ENCODE data around the gene UAP1L1.

Gene UAP1L1

GRCh38 chr9:137065336-137065967 is 11.9 kb upstream of the UAP1L1 start:
- H3K9me3 ChIP-seq (ENCODE audit: control insufficient read depth, insufficient read depth, low read depth, low read length), result no peaks in the 10 kb centered on the region
- peaks cover 0 to 17% of the 10 kb centered on the region in 2 experiments; a peak in 1 of 3 replicates for H3K36me3 ChIP-seq (ENCODE audit: control insufficient read depth in 2 of 2, insufficient read depth in 1 of 2, low read length in 2 of 2)
- H3K27ac ChIP-seq (ENCODE audit: extremely low read depth, low read depth, low read length), result no peak overlapping the region
- CTCF ChIA-PET, result interaction anchor here (0.6 to 11.3 kb wide), 11 partner anchors 9 to 277 kb away, joined by 3 to 237 read pairs (median 11); partner anchors contain the start of genes ABCA2, ENTPD2, MAN1B1 and NPDC1
- POLR2A ChIA-PET, result interaction anchor here (9.1 kb wide), 1 partner anchor 18 kb away, joined by 137 read pairs; the partner anchor contains the start of gene MAN1B1
- peaks cover 6% of the 10 kb centered on the region; the same call in 1 of the 2 replicates for H3K4me1 ChIP-seq (ENCODE audit: control insufficient read depth, insufficient read depth, low read length)
- TF ChIP-seq ZBTB7A (tag by site-specific recombination; IDR thresholded peaks at IDR 0.05; ENCODE audit: low read depth) (peak; percentile 20; the same call in 1 of the 2 replicates), ZNF140 (tag by site-specific recombination; IDR thresholded peaks at IDR 0.05) (no peak), ZBTB44 (tag by site-specific recombination; IDR thresholded peaks at IDR 0.05) (0 out of 2 replicates have a peak, but pooled peaks have one; percentile 37), HOXC10 (CRISPR knock-in tag; IDR thresholded peaks at IDR 0.05) (no peak), ZNF600 (tag by site-specific recombination; IDR thresholded peaks at IDR 0.05) (peak; percentile 55), ZFHX2 (tag by site-specific recombination; conservative IDR thresholded peaks at IDR 0.05) (peak; percentile 56)
- H3K4me3 ChIP-seq (ENCODE audit: low read depth, low read length), result no peak overlapping the region

- Histone ChIP-seq H3K27ac (ENCODE audit: extremely low read depth, low read depth, low read length) (no peak overlapping the region), H3K9me3 (ENCODE audit: control insufficient read depth, insufficient read depth, low read depth, low read length) (no peaks in the 10 kb centered on the region), H3K4me1 (ENCODE audit: control insufficient read depth, insufficient read depth, low read length) (peaks cover 10% of the 10 kb centered on the region; the same call in 1 of the 2 replicates), H3K36me3 (ENCODE audit: control insufficient read depth in 2 of 2, insufficient read depth in 1 of 2, low read length in 2 of 2) (peaks cover 0 to 17% of the 10 kb centered on the region in 2 experiments; a peak in 1 of 3 replicates), H3K4me3 (ENCODE audit: low read depth, low read length) (no peak overlapping the region)
- ChIA-PET CTCF (interaction anchor here (0.6 to 11.3 kb wide), 18 partner anchors 10 to 316 kb away, joined by 3 to 237 read pairs (median 6); partner anchors contain the start of genes ABCA2, CYSRT1, ENTPD2 and MAN1B1), POLR2A (interaction anchor here (9.1 kb wide), 1 partner anchor 17 kb away, joined by 137 read pairs; the partner anchor contains the start of gene MAN1B1)
- TF ChIP-seq KLF1 (tag by site-specific recombination; IDR thresholded peaks at IDR 0.05) (peak; percentile 23; the same call in 1 of the 2 replicates), HIC1 (tag by site-specific recombination; IDR thresholded peaks at IDR 0.05) (peak; percentile 54), MZF1 (tag by site-specific recombination; IDR thresholded peaks at IDR 0.05; ENCODE audit: borderline replicate concordance) (no peak)
These were observed 11.0 kb upstream of the UAP1L1 start for GRCh38 chr9:137066096-137066861.

- Histone ChIP-seq H3K4me3 (ENCODE audit: low read depth, low read length) (no peak overlapping the region), H3K4me1 (ENCODE audit: control insufficient read depth, insufficient read depth, low read length) (peaks cover 10% of the 10 kb centered on the region; the same call in 1 of the 2 replicates), H3K27ac (ENCODE audit: extremely low read depth, low read depth, low read length) (no peak overlapping the region), H3K9me3 (ENCODE audit: control insufficient read depth, insufficient read depth, low read depth, low read length) (no peaks in the 10 kb centered on the region), H3K36me3 (ENCODE audit: control insufficient read depth in 2 of 2, insufficient read depth in 1 of 2, low read length in 2 of 2) (peaks cover 0 to 17% of the 10 kb centered on the region in 2 experiments; a peak in 1 of 3 replicates)
- POLR2A ChIA-PET, result interaction anchor here (0.6 to 9.1 kb wide), 16 partner anchors 9 to 188 kb away, joined by 3 to 137 read pairs (median 4); partner anchors contain the start of genes ENTPD2, MAN1B1, NDOR1 and NPDC1
- CTCF ChIA-PET, result interaction anchor here (0.6 to 11.3 kb wide), 36 partner anchors 9 to 946 kb away, joined by 3 to 237 read pairs (median 4); partner anchors contain the start of genes ABCA2, CYSRT1, ENTPD2 and MAN1B1
- TF ChIP-seq ZBTB17 (tag by site-specific recombination; IDR thresholded peaks at IDR 0.05), result peak; percentile 65
- no peak for TF ChIP-seq ZNF404 (tag by site-specific recombination; IDR thresholded peaks at IDR 0.05)
- no peak for TF ChIP-seq OVOL3 (tag by site-specific recombination; IDR thresholded peaks at IDR 0.05)
- peak; percentile 73 for TF ChIP-seq ZBTB20 (tag by site-specific recombination; IDR thresholded peaks at IDR 0.05)
- no peak for TF ChIP-seq ZNF670 (tag by site-specific recombination; IDR thresholded peaks at IDR 0.05; ENCODE audit: low read depth)
- peak; percentile 61; the same call in 1 of the 2 replicates for TF ChIP-seq HIC1 (tag by site-specific recombination; IDR thresholded peaks at IDR 0.05)
- 0 out of 2 replicates have a peak, but pooled peaks have one; percentile 23 for TF ChIP-seq ZXDB (tag by site-specific recombination; IDR thresholded peaks at IDR 0.05)
- no peak for TF ChIP-seq SCRT1 (tag by site-specific recombination; IDR thresholded peaks at IDR 0.05; ENCODE audit: borderline replicate concordance)
- no peak for TF ChIP-seq ZNF629 (tag by site-specific recombination; IDR thresholded peaks at IDR 0.05)
- no peak for TF ChIP-seq ZNF544 (tag by site-specific recombination; IDR thresholded peaks at IDR 0.05)
These were observed 9.3 kb upstream of the UAP1L1 start for GRCh38 chr9:137067860-137068538.
